Naive B cell (primary cell): ENCODE results near the gene BABAM1. TPM values are rescaled to one million over a fixed set of nuclear protein-coding genes. Genes with fewer than 3 reads are reported as not detected.
"Not testable (repeated sequence)": the region's sequence is repeated elsewhere in the genome, so short reads cannot be mapped to it uniquely, and the experiment has no call there.

Source experiments
- ATAC-seq, 2 donors: fragments of 150-1000 bp; cut with Tn5 transposase; 2 replicates each; pipeline ENCODE4 v1.10.0; 2021; ENCODE audit warnings: low read depth in 2 of 2, mild to moderate bottlenecking in 2 of 2, moderate library complexity in 2 of 2
- DNase-seq: peaks from one replicate; pipeline ENCODE4 v3.0.0; 2022
- H3K27ac Mint-ChIP-seq, 6 donors: one replicate each; pipeline ENCODE4 v1.8.0; 2020 to 2022; ENCODE audit warnings: mild to moderate bottlenecking in 6 of 6, mixed read lengths in 6 of 6, moderate library complexity in 5 of 6, inconsistent platforms in 2 of 6
- H3K27me3 Mint-ChIP-seq, 3 donors: one replicate each; pipeline ENCODE4 v1.8.0; 2021 to 2022; ENCODE audit warnings: mixed read lengths in 3 of 3, mild to moderate bottlenecking in 1 of 3
- H3K36me3 Mint-ChIP-seq, 2 donors: one replicate each; pipeline ENCODE4 v1.8.0; 2020 to 2022; ENCODE audit warnings: mixed read lengths in 2 of 2, inconsistent platforms in 1 of 2, mild to moderate bottlenecking in 1 of 2
- H3K4me1 Mint-ChIP-seq, 3 donors: one replicate each; pipeline ENCODE4 v1.8.0; 2020 to 2022; ENCODE audit warnings: mixed read lengths in 3 of 3, inconsistent platforms in 1 of 3, mild to moderate bottlenecking in 1 of 3, moderate library complexity in 1 of 3
- H3K4me3 Mint-ChIP-seq, 8 donors: one replicate each; pipeline ENCODE4 v1.8.0; 2020 to 2022; ENCODE audit warnings: mild to moderate bottlenecking in 8 of 8, mixed read lengths in 8 of 8, moderate library complexity in 8 of 8, inconsistent platforms in 2 of 8
- H3K9me3 Mint-ChIP-seq, 7 donors: one replicate each; pipeline ENCODE4 v1.8.0; 2020 to 2022; ENCODE audit warnings: mixed read lengths in 7 of 7, mild to moderate bottlenecking in 5 of 7, inconsistent platforms in 2 of 7, moderate library complexity in 1 of 7
- polyA plus RNA-seq, 6 donors: library from polyadenylated mRNA; unstranded; fragments of 300-500 nt; fragmentation: Illumina TruSeq; gene quantifications; one replicate each; pipeline ENCODE4 v1.2.3, GENCODE V29; 2021; ENCODE audit warnings: low read depth in 6 of 6

Gene BABAM1
- polyA plus RNA-seq, 6 donors from 2014 or later: 102 to 183 (median 108) TPM

GRCh38 chr19:17292301-17293074 is 25.2 kb downstream of the BABAM1 start:
- Mint-ChIP-seq H3K4me1 (peaks cover 4 to 19% (median 5%) of the 10 kb centered on the region in 3 donors), H3K4me3 (peak overlapping the region; percentile 82 to 94 (median 90)), H3K27ac (peak overlapping the region in 2 of 6 donors; percentile 37 to 67), H3K27me3 (no peaks in the 10 kb centered on the region), H3K9me3 (no peaks in the 10 kb centered on the region), H3K36me3 (no peaks in the 10 kb centered on the region)
- DNase-seq (peak; percentile 77), ATAC-seq (peak; percentile 91)

- Mint-ChIP-seq H3K4me3 (peak overlapping the region in 3 of 8 donors; percentile 11 to 49 (median 47)), H3K4me1 (peaks cover 4 to 16% (median 5%) of the 10 kb centered on the region in 3 donors), H3K27ac (no peak overlapping the region), H3K9me3 (no peaks in the 10 kb centered on the region), H3K36me3 (no peaks in the 10 kb centered on the region), H3K27me3 (no peaks in the 10 kb centered on the region)
- ATAC-seq (no peak), DNase-seq (no peak)
These were observed 26.4 kb downstream of the BABAM1 start for GRCh38 chr19:17293605-17294004.

GRCh38 chr19:17294051-17294891 is 27.0 kb downstream of the BABAM1 start:
- Mint-ChIP-seq H3K27ac (peak overlapping the region in 1 of 6 donors; percentile 49), H3K4me1 (peaks cover 4 to 16% (median 5%) of the 10 kb centered on the region in 3 donors), H3K27me3 (no peaks in the 10 kb centered on the region), H3K9me3 (no peaks in the 10 kb centered on the region), H3K4me3 (peak overlapping the region in 4 of 8 donors; percentile 41 to 49 (median 44)), H3K36me3 (no peaks in the 10 kb centered on the region)
- no peak for ATAC-seq
- DNase-seq: no peak

- H3K4me1 Mint-ChIP-seq, DNase-seq, H3K36me3 Mint-ChIP-seq, H3K27ac Mint-ChIP-seq, H3K4me3 Mint-ChIP-seq, H3K27me3 Mint-ChIP-seq, H3K9me3 Mint-ChIP-seq, ATAC-seq: not testable (repeated sequence)
These were observed 28.3 kb downstream of the BABAM1 start for GRCh38 chr19:17295551-17295950.

- Mint-ChIP-seq H3K36me3 (no peaks in the 10 kb centered on the region), H3K4me3 (peak overlapping the region in 1 of 8 donors; percentile 16), H3K4me1 (peaks cover 4 to 10% (median 5%) of the 10 kb centered on the region in 3 donors), H3K27ac (peak overlapping the region in 2 of 6 donors; percentile 42 to 69), H3K27me3 (no peaks in the 10 kb centered on the region), H3K9me3 (peaks cover 0 to 1% (median 0%) of the 10 kb centered on the region in 7 donors)
- no peak for DNase-seq
- no peak for ATAC-seq
These were observed 29.0 kb downstream of the BABAM1 start for GRCh38 chr19:17296273-17296672.

GRCh38 chr19:17296976-17297375 is 29.7 kb downstream of the BABAM1 start:
- ATAC-seq (no peak), DNase-seq (no peak)
- Mint-ChIP-seq H3K27me3 (no peaks in the 10 kb centered on the region), H3K36me3 (no peaks in the 10 kb centered on the region), H3K27ac (no peak overlapping the region), H3K9me3 (peaks cover 0 to 1% (median 0%) of the 10 kb centered on the region in 7 donors), H3K4me1 (peaks cover 1 to 11% (median 4%) of the 10 kb centered on the region in 3 donors), H3K4me3 (no peak overlapping the region)

- Mint-ChIP-seq H3K4me3 (peak overlapping the region in 2 of 8 donors; percentile 17 to 43), H3K36me3 (no peaks in the 10 kb centered on the region), H3K27ac (no peak overlapping the region), H3K9me3 (peaks cover 0 to 1% (median 0%) of the 10 kb centered on the region in 7 donors), H3K4me1 (peaks cover 15 to 32% (median 24%) of the 10 kb centered on the region in 3 donors), H3K27me3 (no peaks in the 10 kb centered on the region)
- ATAC-seq (no peak), DNase-seq (no peak)
These were observed 33.9 kb downstream of the BABAM1 start for GRCh38 chr19:17300992-17301619.

- DNase-seq (peak; percentile 27), ATAC-seq (peak; percentile 0)
- Mint-ChIP-seq H3K9me3 (peaks cover 0 to 1% (median 0%) of the 10 kb centered on the region in 7 donors), H3K4me3 (peak overlapping the region; percentile 78 to 92 (median 85)), H3K27ac (peak overlapping the region in 4 of 6 donors; percentile 21 to 75 (median 73)), H3K36me3 (no peaks in the 10 kb centered on the region), H3K27me3 (no peaks in the 10 kb centered on the region), H3K4me1 (peaks cover 16 to 46% (median 24%) of the 10 kb centered on the region in 3 donors)
These were observed 35.3 kb downstream of the BABAM1 start for GRCh38 chr19:17302391-17303166.

GRCh38 chr19:17303167-17303939 is 36.1 kb downstream of the BABAM1 start, which contains the start of gene ABHD8:
TSS of gene ABHD8 (minus strand) at chr19:17303425. CDS start at chr19:17301616, 1,809 bp downstream.
- peak within 1 kb of the TSS; percentile 49 to 75 (median 68) for H3K27ac Mint-ChIP-seq
- no peaks in the 10 kb centered on the region for H3K36me3 Mint-ChIP-seq
- DNase-seq (peak; percentile 91), ATAC-seq (peak; percentile 65 to 67)
- H3K27me3 Mint-ChIP-seq: no peaks in the 10 kb centered on the region
- peaks cover 0 to 1% (median 0%) of the 10 kb centered on the region in 7 donors for H3K9me3 Mint-ChIP-seq
- H3K4me3 Mint-ChIP-seq: peak within 1 kb of the TSS; percentile 78 to 94 (median 89)
- H3K4me1 Mint-ChIP-seq: peaks cover 22 to 51% (median 29%) of the 10 kb centered on the region in 3 donors

GRCh38 chr19:17303940-17304267 is 36.7 kb downstream of the BABAM1 start:
- ATAC-seq (no peak), DNase-seq (no peak)
- peak overlapping the region in 7 of 8 donors; percentile 15 to 94 (median 84) for H3K4me3 Mint-ChIP-seq
- H3K36me3 Mint-ChIP-seq: no peaks in the 10 kb centered on the region
- H3K27ac Mint-ChIP-seq: peak overlapping the region in 1 of 6 donors; percentile 72
- H3K9me3 Mint-ChIP-seq: peaks cover 0 to 1% (median 0%) of the 10 kb centered on the region in 7 donors
- H3K27me3 Mint-ChIP-seq: no peaks in the 10 kb centered on the region
- H3K4me1 Mint-ChIP-seq: peaks cover 22 to 54% (median 31%) of the 10 kb centered on the region in 3 donors

- ATAC-seq (no peak), DNase-seq (no peak)
- Mint-ChIP-seq H3K4me1 (peaks cover 29 to 61% (median 38%) of the 10 kb centered on the region in 3 donors), H3K9me3 (peaks cover 0 to 1% (median 0%) of the 10 kb centered on the region in 7 donors), H3K36me3 (no peaks in the 10 kb centered on the region), H3K27me3 (no peaks in the 10 kb centered on the region), H3K27ac (peak overlapping the region; percentile 59 to 93 (median 79)), H3K4me3 (peak overlapping the region in 7 of 8 donors; percentile 65 to 94 (median 92))
These were observed 37.4 kb downstream of the BABAM1 start for GRCh38 chr19:17304386-17305215.
